GM11168 (cell line): ENCODE data around the gene AP4M1.
"Not testable (repeated sequence)": the region's sequence is repeated elsewhere in the genome, so short reads cannot be mapped to it uniquely, and the experiment has no call there.

Experiments
- in situ Hi-C: fragments of 300-500 bp; cut with MboI; formaldehyde crosslinking; loops from one replicate; pipeline ENCODE4 v1.12.0; 2022; ENCODE audit warnings: low sequenced_read_pairs; ENCODE audit not compliant: unreplicated experiment

The AP4M1 gene

GRCh38 chr7:100127866-100128636, 26.6 kb downstream of the AP4M1 start:
- in situ Hi-C loops: no loop called here

GRCh38 chr7:100128637-100128963, 27.2 kb downstream of the AP4M1 start:
- in situ Hi-C loops: no loop called here

- in situ Hi-C loops: loop anchor here (10.0 kb wide), 1 partner anchor 85 kb away; the partner anchor contains the start of gene PVRIG
Observed at GRCh38 chr7:100130220-100130607, 28.8 kb downstream of the AP4M1 start.

GRCh38 chr7:100130608-100131453, 29.4 kb downstream of the AP4M1 start:
- in situ Hi-C loops: loop anchor here (10.0 kb wide), 1 partner anchor 84 kb away; the partner anchor contains the start of gene PVRIG

- in situ Hi-C loops: loop anchor here (10.0 kb wide), 1 partner anchor 83 kb away; the partner anchor contains the start of gene PVRIG
Observed at GRCh38 chr7:100132126-100132525, 30.7 kb downstream of the AP4M1 start.

GRCh38 chr7:100132697-100133151, 31.3 kb downstream of the AP4M1 start:
- in situ Hi-C loops: loop anchor here (10.0 kb wide), 1 partner anchor 82 kb away; the partner anchor contains the start of gene PVRIG

GRCh38 chr7:100137851-100138760, 36.7 kb downstream of the AP4M1 start:
- in situ Hi-C loops: loop anchor here (10.0 kb wide), 1 partner anchor 77 kb away; the partner anchor contains the start of gene PVRIG

GRCh38 chr7:100141555-100141949, 40.1 kb downstream of the AP4M1 start:
- in situ Hi-C loops: no loop called here

- in situ Hi-C loops: no loop called here
Observed at GRCh38 chr7:100142461-100142860, 41.0 kb downstream of the AP4M1 start.

- in situ Hi-C loops: not testable (repeated sequence)
Observed at GRCh38 chr7:100146350-100146749, 44.9 kb downstream of the AP4M1 start.

- in situ Hi-C loops: no loop called here
Observed at GRCh38 chr7:100147278-100147677, 45.8 kb downstream of the AP4M1 start.

- in situ Hi-C loops: no loop called here
Observed at GRCh38 chr7:100148225-100148558, 46.7 kb downstream of the AP4M1 start.

- in situ Hi-C loops: no loop called here
Observed at GRCh38 chr7:100148559-100149328, 47.3 kb downstream of the AP4M1 start, which contains the start of gene LAMTOR4. TSS of gene LAMTOR4 (plus strand) at chr7:100148918. CDS start at chr7:100148973, 55 bp downstream.

GRCh38 chr7:100152404-100152803, 51.0 kb downstream of the AP4M1 start:
- in situ Hi-C loops: no loop called here

- in situ Hi-C loops: no loop called here
Observed at GRCh38 chr7:100152937-100153666, 51.7 kb downstream of the AP4M1 start.

GRCh38 chr7:100153708-100154535, 52.5 kb downstream of the AP4M1 start:
- in situ Hi-C loops: no loop called here

GRCh38 chr7:100154651-100155491, 53.4 kb downstream of the AP4M1 start:
- in situ Hi-C loops: no loop called here
